Caco-2 (cell line): ENCODE results near the gene SPPL2B. TPM values are rescaled to one million over a fixed set of nuclear protein-coding genes. Genes with fewer than 3 reads are reported as not detected.
A peak's percentile ranks its signal among the peaks of the same experiment; 100 is the strongest.

Experiments used
- BruUV-seq: library from RNA; stranded (reverse); fragments of 400-500 nt; replicated peaks from 2 replicates; lab custom pipeline; 2021; lab: Mats Ljungman, UMichigan
- CTCF ChIA-PET: fragments of 300-600 bp; sonication (Branson Sonifier 250); formaldehyde crosslinking; loops from one replicate; lab custom pipeline; 2022; ENCODE audit warnings: antibody characterized with exemption; lab: Charles Lee
- POLR2A ChIA-PET: fragments of 300-600 bp; sonication (Branson Sonifier 250); formaldehyde crosslinking; loops from one replicate; lab custom pipeline; 2022; ENCODE audit warnings: antibody characterized with exemption; lab: Charles Lee
- DNase-seq, 2 experiments: peaks; one replicate each; pipeline versions ENCODE4 v3.0.0 to v3.0.0-alpha.2; 2020 to 2022
- H3K27me3 ChIP-seq: replicated peaks from 2 replicates; pipeline ENCODE4 v1.6.0; 2011; ENCODE audit warnings: low read length; ENCODE audit not compliant: control insufficient read depth, insufficient read depth
- H3K36me3 ChIP-seq: 2 replicates; pipeline ENCODE4 v1.5.1; 2011; ENCODE audit warnings: low read length; ENCODE audit not compliant: control insufficient read depth, insufficient read depth
- H3K4me1 ChIP-seq: fragments of 250-450 bp; sonication (Bioruptor Pico); 2 replicates; pipeline ENCODE4 v1.5.1; 2020; ENCODE audit warnings: mild to moderate bottlenecking
- H3K4me3 ChIP-seq: 2 replicates; pipeline ENCODE4 v1.5.1; 2011; ENCODE audit warnings: low read depth, mild to moderate bottlenecking, control low read depth, low read length
- H3K9me3 ChIP-seq: fragments of 250-450 bp; sonication (Bioruptor Pico); 2 replicates; pipeline ENCODE4 v1.5.1; 2020; ENCODE audit warnings: mild to moderate bottlenecking, moderate library complexity
- H3K27ac Mint-ChIP-seq: one replicate; pipeline ENCODE4 v1.8.0; 2022; ENCODE audit warnings: mixed read lengths; ENCODE audit not compliant: unreplicated experiment
- H3K27me3 Mint-ChIP-seq: one replicate; pipeline ENCODE4 v1.8.0; 2022; ENCODE audit warnings: mixed read lengths; ENCODE audit not compliant: insufficient read depth, unreplicated experiment
- H3K36me3 Mint-ChIP-seq: one replicate; pipeline ENCODE4 v1.8.0; 2022; ENCODE audit warnings: mild to moderate bottlenecking, mixed read lengths; ENCODE audit not compliant: insufficient read depth, unreplicated experiment
- H3K4me1 Mint-ChIP-seq: one replicate; pipeline ENCODE4 v1.8.0; 2022; ENCODE audit warnings: low read depth, mixed read lengths; ENCODE audit not compliant: unreplicated experiment
- H3K4me3 Mint-ChIP-seq: one replicate; pipeline ENCODE4 v1.8.0; 2022; ENCODE audit warnings: mild to moderate bottlenecking, moderate library complexity, mixed read lengths; ENCODE audit not compliant: unreplicated experiment
- H3K9me3 Mint-ChIP-seq: one replicate; pipeline ENCODE4 v1.8.0; 2022; ENCODE audit warnings: mixed read lengths; ENCODE audit not compliant: unreplicated experiment
- CTCF ChIP-seq, 2 experiments: fragments of 200-600 bp in 1 of 2; IDR thresholded peaks; 1 replicate in 1 of 2; 2 replicates in 1 of 2; pipeline versions ENCODE4 v1.5.1 to v1.8.0; 2011 to 2022; ENCODE audit warnings: antibody characterized with exemption in 1 of 2, control low read depth in 1 of 2, inconsistent platforms in 1 of 2, low read depth in 1 of 2, low read length in 1 of 2, mild to moderate bottlenecking in 1 of 2, moderate library complexity in 1 of 2; ENCODE audit not compliant: insufficient read depth in 1 of 2, severe bottlenecking in 1 of 2, unreplicated experiment in 1 of 2
- intact Hi-C: fragments of 100-400 bp; cut with micrococcal nuclease; formaldehyde crosslinking; loops from one replicate; pipeline ENCODE4 v1.10.0; 2022; ENCODE audit not compliant: unreplicated experiment
- total RNA-seq: library from RNA; stranded (reverse); gene quantifications from 2 replicates; pipeline ENCODE4 v1.2.3, GENCODE V29; 2022

The SPPL2B gene
- total RNA-seq, 1 experiment from 2014 or later = 92.3 TPM

DNA sequence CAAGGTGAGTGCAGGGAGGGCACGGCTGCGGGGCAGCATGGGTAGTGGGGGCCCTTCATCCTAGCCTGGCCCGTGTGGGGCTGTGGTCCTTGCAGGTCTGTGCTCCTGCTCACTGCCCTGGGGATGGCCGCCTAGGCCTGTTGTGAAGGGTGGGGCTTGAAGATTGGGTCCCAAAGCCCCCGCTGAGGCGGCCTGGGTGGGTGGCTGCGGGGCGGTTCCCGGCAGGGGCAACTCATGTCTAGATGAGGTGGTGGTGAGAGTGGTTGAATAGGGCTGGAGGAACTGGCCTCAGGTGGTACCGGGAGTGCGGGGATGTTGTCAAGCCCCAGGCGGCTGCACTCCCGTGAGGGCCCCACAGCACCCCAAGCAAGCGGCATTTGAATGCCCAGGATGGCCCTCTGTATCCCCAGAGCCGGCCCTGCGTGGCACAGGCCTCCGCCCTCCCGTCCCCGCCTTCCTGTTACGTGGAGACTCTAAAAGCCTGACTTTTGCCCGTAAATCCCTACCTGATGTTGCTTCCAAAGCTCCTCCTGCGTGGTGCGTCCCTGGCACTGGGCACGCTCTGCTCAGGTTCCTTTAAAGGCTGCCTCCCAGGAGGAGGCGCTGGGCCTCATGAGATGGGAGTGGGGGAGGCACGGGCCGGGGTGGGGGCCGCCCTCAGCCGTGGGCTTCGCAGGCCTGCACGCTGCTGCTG is 15.0 kb downstream of the SPPL2B start:
- CTCF ChIA-PET = no interaction called here
- Histone ChIP-seq H3K4me1 (peaks cover 24% of the 10 kb centered on the region), H3K4me3 (no peak overlapping the region), H3K36me3 (peaks cover 1% of the 10 kb centered on the region), H3K27me3 (no peaks in the 10 kb centered on the region), H3K9me3 (no peaks in the 10 kb centered on the region)
- H3K4me3 Mint-ChIP-seq = peak overlapping the region; percentile 24
- no peaks in the 10 kb centered on the region for H3K9me3 Mint-ChIP-seq
- H3K27me3 Mint-ChIP-seq = no peaks in the 10 kb centered on the region
- peaks cover 21% of the 10 kb centered on the region for H3K36me3 Mint-ChIP-seq
- POLR2A ChIA-PET = no interaction called here
- intact Hi-C loops = no loop called here
- H3K4me1 Mint-ChIP-seq = peaks cover 8% of the 10 kb centered on the region
- DNase-seq = peak in 1 of 2 experiments; percentile 26
- BruUV-seq = no TSS peak
- H3K27ac Mint-ChIP-seq = peak overlapping the region; percentile 66
- TF ChIP-seq CTCF (IDR thresholded peaks at IDR 0.05; ENCODE audit: insufficient read depth in 1 of 2, low read depth in 1 of 2, low read length in 1 of 2, severe bottlenecking in 1 of 2, unreplicated experiment in 1 of 2) = no peak

- no peak overlapping the region for H3K4me3 Mint-ChIP-seq
Measured at GRCh38 chr19:2344381-2344870, 15.9 kb downstream of the SPPL2B start.

GRCh38 chr19:2345076-2345475 is 16.6 kb downstream of the SPPL2B start:
- intact Hi-C loops = no loop called here
- POLR2A ChIA-PET = no interaction called here
- no peaks in the 10 kb centered on the region for H3K9me3 ChIP-seq

More at GRCh38 chr19:2344381-2344870, 15.9 kb downstream of the SPPL2B start:
- no peak for TF ChIP-seq CTCF (IDR thresholded peaks at IDR 0.05; ENCODE audit: insufficient read depth in 1 of 2, low read depth in 1 of 2, low read length in 1 of 2, severe bottlenecking in 1 of 2, unreplicated experiment in 1 of 2)
- H3K27ac Mint-ChIP-seq = no peak overlapping the region
- no peaks in the 10 kb centered on the region for H3K9me3 ChIP-seq
- intact Hi-C loops = no loop called here
- no TSS peak for BruUV-seq
- ChIA-PET POLR2A (no interaction called here), CTCF (no interaction called here)
- no peaks in the 10 kb centered on the region for H3K9me3 Mint-ChIP-seq
- H3K4me1 ChIP-seq = peaks cover 24% of the 10 kb centered on the region
- H3K27me3 ChIP-seq = no peaks in the 10 kb centered on the region
- peaks cover 8% of the 10 kb centered on the region for H3K4me1 Mint-ChIP-seq
- no peak for DNase-seq
- H3K4me3 ChIP-seq = no peak overlapping the region
- H3K27me3 Mint-ChIP-seq = no peaks in the 10 kb centered on the region
- peaks cover 21% of the 10 kb centered on the region for H3K36me3 Mint-ChIP-seq
- H3K36me3 ChIP-seq = peaks cover 1% of the 10 kb centered on the region

More at GRCh38 chr19:2345076-2345475, 16.6 kb downstream of the SPPL2B start:
- Mint-ChIP-seq H3K9me3 (no peaks in the 10 kb centered on the region), H3K4me3 (no peak overlapping the region), H3K27ac (no peak overlapping the region), H3K4me1 (peaks cover 8% of the 10 kb centered on the region), H3K27me3 (no peaks in the 10 kb centered on the region), H3K36me3 (peaks cover 21% of the 10 kb centered on the region)
- H3K4me1 ChIP-seq = peaks cover 24% of the 10 kb centered on the region
- DNase-seq = no peak
- peaks cover 1% of the 10 kb centered on the region for H3K36me3 ChIP-seq
- TF ChIP-seq CTCF (IDR thresholded peaks at IDR 0.05; ENCODE audit: insufficient read depth in 1 of 2, low read depth in 1 of 2, low read length in 1 of 2, severe bottlenecking in 1 of 2, unreplicated experiment in 1 of 2) = no peak
- H3K4me3 ChIP-seq = no peak overlapping the region
- CTCF ChIA-PET = no interaction called here
- BruUV-seq = no TSS peak
- no peaks in the 10 kb centered on the region for H3K27me3 ChIP-seq
